CD4-positive, alpha-beta T cell treated with Interleukin-17A for 1 hour (primary cell): Measurements from ENCODE around the gene PCSK1.
A peak's percentile ranks its signal among the peaks of the same experiment; 100 is the strongest.

Experiments used
- DNase-seq: peaks from one replicate; pipeline ENCODE4 v3.0.0-alpha.2; 2020

The PCSK1 gene

DNA sequence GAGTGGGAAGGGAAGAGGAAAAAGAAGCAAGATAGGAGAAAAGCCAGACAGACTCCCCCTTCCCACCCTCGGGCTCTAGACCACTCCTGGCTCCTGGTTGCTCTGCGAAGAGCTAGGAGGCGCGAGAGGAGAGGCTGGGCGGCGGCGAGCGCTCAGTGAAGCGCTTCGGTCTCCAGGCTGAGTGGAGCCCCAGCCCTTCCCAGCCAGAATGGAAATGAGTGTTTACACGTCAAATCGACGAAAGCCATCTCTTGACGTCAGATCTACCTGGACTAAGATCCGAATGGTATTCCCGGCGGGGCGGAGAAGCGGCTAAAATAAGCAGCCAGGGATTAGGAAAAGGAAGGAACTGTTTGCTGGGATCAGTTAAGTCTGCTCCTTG, at the start of gene PCSK1:
Gene PCSK1, minus strand, starts transcription at position 183 of the 382 bp plus-strand sequence. CDS start 206 bp downstream, outside the sequence.
- no peak for DNase-seq

DNA sequence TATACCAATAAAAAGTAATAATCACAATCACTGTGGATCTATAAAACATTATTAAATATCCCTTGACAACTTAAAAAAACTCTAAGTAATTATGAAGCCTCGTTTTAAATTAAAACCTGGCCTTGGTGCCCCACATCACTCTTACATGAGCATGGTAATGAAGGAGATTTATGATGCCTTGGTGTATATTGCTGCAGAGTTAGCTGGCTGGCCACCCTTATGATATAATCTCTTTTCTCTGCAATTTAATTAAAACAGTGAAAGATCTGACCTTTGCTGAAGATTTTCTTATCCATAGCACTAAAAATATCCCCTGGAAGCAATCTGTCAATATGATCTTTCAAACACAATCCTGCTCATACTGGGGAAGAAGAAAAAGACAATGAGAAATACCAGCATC, 48.8 kb upstream of the PCSK1 start:
- DNase-seq: no peak

DNA sequence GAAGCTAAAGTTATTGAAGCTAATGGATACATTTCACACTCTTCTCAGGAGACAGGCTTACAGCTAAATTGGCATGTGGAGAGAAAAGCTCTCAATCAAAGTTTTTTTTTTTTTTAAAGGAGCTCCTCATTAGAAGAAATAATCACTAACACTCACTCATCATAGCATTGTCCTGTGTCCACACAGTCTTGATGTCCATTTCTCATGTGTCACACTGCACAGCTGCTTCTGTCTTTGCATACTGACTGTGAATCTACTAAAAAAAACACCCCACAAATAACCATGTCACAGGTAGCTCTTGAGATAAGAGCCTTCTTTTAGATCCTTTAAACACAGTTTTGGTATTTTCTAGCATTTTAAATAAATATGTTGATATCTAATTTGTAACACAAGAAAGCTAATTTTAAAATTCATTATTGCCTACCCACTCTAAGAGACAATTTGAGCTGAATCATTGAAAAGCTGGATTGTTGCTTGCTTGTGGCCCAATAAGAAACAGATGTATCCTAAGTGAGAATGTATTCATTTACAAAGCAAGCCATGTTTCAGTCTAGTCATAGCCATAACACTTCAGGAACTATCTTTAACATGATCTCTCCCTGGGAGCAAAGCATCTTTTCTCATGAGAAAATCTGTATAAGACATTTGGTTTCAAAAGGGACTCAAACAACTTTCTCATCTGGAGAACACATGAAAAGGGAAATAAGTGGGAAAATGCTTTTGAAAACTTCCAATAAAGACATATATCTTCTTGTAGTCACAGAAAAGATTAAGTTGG, 48.1 kb upstream of the PCSK1 start:
- no peak for DNase-seq

DNA sequence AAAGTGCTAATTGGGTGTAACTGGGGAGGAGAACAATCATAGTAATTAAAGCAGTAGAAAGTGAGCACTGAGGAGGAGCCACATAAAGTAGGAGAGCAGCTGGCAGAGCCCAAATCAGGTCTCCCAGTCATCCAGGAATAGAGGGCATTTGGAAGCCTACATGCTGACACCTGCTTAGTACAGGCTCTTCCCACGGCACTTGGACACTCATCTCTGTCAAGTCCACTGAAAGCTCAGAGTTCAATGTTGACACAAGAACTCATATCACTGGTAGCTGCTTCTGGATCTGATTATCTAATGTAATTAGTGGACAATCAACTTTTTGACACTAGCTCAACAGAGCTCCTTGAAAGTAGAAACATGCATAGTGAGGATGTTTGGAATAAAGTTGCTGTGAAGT, 45.9 kb upstream of the PCSK1 start:
- no peak for DNase-seq

DNA sequence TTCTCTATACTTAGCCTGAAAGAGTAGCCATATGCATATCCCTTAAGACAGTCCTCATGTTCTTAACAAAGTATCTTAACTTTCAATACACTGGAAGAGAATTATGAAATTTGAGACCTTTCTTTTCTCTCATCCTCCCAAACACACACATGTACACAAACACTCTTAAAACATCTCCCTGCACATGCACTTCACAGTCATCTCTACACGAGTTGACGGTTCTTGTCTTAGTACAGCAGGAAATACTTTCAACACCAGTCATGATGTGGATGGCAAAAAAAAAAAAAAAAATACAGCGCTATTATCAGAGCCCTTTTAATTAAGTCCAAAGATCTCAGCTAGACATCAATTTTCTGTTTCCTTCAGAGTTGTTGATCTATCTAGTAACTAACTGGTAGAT, 43.6 kb upstream of the PCSK1 start:
- DNase-seq: no peak

DNA sequence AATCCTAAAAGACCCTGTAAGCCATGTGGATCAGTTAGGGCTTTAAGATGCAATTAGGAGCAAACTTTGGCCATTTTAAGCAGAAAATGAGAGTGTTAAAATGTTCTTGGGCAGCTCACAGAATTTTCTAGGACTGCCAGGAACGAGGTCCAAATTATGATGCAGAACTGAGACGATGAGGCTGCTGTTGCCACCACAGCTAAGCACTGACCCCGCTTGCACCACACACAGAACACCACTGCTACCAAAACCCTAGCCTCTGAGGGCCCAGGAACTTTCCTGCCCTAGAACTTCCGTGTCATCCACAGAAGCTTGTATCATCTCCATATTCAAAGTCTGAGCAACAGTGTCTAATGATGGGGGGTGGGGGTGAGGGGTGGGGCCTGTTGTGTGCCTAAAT, 41.0 kb upstream of the PCSK1 start:
- no peak for DNase-seq

DNA sequence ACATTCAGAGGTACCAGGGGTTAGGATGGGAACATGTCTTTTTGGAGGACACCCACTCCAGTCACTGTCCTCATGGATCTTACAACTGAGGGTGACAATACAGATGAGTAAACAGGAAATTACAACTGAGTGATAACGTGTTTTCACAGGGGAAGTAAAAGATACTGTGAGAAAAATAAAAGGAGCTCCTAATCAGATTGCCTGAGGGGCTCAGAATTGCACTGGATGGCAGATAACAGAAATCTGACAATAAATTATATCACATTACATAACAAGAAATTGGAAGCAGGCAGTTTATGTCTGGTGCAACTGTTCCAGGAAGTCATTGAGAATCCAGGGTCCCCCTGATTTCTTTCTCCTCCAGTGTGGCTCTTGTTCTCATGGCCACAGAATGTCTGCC, 40.1 kb upstream of the PCSK1 start:
- no peak for DNase-seq

DNA sequence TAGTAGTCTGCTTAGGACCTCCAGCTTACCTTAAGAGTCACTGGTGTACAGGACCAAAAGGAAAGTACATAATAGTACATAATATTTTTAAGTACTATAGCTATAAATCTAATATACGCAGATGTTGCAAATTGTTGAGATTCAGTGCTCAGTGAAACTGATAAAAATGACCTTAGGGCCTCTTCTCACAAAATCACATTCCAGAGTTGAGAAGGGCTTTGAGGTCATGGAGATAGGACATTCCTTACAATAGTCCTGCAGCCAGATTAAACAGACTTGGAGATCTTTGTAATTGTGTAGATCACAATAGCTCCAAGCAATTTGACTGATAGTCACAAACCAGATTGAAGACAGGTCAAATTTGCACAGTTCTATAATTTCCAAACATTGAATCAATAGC, 37.7 kb upstream of the PCSK1 start:
- DNase-seq: no peak

DNA sequence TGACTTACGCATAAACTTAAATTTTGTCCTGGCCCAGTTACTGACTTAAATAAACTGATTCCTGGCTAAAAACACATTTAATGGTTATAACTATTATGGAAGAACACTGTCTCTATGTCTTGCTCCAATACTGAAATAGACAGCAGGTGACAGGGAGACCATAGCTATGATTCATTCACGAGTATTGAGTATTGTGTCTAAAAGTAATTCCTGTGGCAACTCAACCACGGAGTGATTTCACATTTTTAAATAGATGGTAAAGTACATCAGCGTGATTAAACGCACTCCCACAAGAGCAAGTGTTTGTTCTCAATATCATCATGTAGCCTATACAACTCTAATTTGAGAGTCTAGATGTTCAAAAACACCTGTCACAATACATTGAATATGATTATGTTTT, 35.9 kb upstream of the PCSK1 start:
- DNase-seq: no peak

DNA sequence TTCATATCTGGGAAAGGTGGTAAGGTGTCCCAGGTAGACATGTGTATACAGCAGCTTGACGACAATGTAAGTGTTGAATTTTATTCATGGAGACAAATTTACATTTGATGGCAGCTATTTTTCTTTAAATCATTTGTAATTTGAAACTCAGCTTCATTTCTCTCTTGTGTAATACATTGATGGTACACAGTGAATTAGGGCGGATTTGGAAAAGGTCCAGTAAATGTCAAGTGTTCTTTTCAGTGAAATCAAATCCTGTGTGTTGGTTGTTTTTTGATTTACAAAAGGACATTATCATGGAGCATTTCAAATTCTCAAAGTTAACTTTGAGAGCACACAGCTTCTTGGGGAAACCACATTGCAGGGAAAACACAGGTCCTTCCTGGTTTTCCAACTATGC, 30.0 kb upstream of the PCSK1 start:
- DNase-seq: no peak

DNA sequence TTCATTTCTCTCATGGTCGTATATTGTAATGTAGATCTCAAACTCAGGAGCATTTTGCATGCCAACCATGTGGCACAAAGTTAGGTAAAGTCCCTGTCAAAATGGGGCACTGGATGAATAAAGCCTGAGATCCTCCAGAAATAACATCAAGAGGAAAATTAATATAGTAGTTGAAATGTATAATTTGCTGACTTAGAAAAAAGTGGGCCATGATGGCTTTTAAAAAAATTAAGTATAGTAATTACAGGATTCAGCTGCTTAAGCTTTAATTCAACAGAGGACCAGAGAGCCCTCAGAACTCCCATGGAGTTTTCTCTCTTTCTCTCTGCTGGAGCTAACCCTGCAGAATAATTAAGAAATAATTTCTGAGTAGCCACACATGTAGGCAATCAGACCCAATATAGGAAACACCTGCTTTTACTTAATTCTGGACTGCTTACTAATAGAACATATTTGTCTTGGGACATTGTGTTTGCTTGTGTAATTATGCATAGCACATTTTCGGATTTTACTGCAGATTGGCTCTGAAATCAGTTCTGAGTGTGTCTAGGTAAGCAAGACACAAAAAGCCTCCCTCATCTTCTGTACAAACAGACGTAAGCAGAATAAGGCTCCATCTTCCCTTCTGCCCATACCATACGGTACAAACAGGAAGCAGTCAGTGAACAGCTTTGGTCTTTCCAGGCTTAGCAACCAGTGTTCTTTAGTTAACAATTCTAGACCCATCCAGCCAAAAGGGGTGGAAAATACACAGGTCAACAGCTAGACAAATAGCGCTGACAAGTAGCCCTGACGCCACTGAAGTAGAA, 26.5 kb upstream of the PCSK1 start:
- no peak for DNase-seq

DNA sequence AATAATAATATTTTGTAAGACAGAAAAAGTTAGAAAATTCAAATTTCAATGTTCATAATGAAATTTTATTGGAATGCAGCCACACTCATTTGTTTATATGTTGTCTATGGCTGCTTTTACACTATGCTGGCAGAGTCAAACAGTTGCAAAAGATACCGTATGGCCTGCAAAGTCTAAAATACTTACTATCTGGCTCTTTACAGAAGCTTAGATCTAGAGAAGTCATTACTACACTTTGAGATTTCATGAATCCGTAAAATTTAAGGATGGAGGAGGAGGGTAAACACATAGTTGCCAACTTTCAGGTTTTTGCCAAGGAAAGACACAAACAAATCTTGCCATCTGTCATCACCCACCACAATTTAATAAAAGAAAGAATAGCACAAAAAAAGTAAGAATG, 25.1 kb upstream of the PCSK1 start:
- DNase-seq: no peak

DNA sequence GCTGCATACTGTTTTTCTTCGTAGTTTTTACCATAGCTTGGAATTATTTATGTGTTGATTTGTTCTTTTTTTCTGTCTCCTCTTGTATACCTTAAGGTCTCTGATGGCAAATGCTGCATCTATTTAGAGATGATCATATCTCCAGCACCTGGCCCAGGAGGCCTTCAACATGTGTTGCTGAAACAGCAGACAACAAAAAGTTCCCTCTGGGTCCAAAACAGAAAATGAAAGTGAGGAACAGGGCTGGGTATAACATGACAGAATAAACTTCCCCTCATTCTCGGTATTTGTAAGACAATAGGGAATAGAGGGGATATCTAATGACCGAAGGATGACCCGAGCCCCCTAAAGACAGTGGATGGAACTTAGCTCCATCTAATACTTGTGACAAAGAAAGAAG, 22.7 kb upstream of the PCSK1 start:
- DNase-seq: no peak

DNA sequence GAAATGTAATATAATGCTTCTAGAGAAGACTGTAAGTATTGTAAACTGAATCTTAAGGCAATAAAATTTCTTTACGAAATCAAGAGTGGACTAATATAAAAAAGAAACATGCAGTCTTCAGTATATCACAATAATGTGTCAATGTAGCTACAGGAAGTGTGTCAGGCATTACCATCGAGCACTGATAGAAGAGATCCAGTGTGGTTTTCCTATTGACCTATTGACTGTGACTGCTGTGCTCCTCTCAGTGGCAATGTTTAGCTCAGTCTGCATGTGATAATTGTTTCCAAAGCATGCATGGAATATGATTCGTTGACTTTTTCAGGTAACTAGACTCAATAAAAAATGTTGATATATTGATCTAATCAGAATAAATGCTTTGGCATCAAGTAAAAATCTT, 20.3 kb upstream of the PCSK1 start:
- no peak for DNase-seq

DNA sequence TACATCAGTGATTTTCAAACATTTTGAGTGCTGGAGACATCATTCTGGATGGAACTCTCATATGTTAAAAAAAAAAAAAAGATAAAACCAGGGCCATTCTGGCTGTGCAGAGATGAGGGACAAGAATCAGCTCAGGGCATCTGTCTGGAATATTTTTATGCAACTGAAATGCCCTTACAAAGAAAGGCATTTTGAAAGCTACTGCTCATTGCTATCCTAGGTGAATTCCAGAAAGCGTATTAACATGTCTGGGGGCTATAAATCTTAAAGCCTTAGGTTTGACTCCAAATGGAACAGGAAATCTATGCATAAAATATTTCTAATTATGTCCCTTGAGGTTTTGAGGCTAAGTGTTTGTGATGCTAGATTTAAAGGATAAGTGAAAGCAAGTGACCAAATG, 14.9 kb upstream of the PCSK1 start:
- no peak for DNase-seq

DNA sequence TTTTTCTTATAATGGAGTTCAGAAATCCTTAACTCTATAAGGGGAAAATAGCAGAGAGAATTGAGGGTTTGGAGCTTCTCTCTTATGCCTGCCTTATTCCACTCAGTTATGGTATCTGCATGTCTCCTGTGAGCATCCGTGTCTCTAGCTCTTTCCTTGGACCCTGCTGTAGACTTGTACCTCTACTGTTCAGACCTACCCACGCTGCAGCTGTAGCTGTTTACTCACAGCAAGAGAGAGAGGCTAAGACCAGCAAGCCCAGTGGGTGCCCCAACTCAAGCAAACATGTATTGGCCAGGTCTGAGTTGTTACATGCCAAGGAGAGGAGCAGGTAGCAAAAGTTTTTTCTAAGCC, 7.1 kb upstream of the PCSK1 start:
- no peak for DNase-seq

DNA sequence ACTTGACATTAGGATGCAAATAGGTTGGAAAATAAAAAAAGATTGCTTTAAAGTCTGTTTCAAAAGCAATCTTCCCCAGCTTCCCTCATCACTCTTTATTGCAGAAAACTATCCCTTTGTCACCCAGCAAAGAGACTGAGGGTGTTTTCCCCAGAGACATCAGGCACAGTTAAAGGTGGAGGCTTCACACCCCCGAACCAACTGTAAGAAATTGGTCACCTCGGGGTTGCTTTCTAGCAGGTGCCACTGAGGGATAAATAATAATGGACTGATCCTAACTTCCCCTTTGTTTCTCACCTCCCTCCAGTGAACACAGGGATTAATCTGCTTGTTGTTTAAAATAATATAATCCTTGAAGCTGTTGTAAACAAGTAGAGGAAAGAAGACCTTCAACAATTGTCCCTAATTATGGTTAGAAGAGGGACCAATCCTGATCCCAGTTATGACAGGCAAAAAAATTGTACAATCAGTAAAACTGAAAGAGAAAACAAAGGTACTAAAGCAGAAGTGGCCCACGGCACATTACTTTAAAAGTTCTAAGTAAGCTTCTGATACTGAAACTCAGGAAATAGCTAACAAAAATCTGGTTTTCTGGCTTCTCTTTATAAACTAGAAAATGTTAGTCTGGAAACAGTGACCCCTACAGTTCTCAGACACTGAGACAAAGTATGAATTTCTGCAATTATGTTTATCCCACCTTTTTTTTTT, 6.6 kb upstream of the PCSK1 start:
- DNase-seq: no peak

DNA sequence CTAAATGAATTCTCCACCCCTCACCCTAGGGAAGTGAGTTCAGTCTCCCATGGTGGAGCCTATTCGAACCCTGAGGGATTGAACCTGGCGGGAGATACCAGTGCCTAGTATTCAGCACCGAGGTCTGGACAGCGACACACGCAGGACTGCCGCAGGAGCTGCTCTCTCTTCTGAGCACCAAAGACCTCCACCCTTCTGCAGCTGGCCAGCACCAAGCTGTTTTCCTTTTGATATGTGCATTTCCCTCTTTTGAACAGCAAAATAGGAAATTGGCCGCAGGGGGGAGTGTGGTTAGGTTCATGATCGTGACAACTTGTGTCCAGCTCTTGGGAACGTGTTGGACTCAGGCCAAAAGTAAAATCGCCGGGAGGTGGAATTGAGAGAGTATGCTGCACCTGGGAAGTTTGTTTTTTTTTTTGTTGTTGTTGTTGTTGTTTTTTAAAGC, 1.2 kb upstream of the PCSK1 start:
- DNase-seq: peak; percentile 3

DNA sequence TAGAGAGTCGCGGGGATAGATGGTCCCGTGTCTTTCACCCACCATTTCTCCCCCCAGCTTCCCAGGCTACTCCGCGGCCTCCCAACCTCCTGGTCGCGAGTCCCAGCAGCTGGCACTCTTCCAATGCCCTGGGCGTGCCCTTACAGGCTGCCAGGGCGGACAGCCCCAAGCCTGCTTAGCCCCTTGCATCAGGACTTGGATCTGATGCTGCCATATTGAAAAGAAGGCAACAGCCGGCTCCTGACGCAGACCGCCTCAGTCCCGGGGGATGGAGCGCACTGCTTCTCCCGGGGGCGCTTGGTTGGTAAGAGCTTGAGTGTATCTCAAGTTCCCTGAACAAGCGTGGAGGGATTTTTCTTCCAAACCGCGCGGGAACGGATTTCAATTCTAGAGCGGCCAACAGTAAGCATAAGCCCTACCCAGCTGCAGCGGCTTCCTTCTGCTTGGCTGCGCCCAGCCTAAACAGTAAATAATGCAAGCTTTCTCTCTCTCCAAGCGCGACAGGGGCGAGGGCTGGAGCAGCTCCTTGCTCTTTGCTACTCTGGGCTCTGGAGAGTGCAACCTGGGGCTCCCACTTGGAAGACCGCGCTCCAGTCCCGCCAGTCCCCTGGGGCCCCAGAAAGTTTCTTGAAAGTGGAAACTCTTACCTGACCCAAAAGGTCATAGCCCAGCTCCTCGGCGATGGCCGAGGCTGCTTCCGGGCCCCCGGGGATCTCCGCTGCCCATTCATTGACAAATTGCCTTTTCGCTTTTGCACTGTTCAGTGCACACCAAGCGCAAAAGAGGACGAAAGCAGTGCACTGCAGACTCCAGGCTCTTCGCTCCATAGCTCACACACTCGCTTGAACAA, 607 bp downstream of the PCSK1 start:
- no peak for DNase-seq

DNA sequence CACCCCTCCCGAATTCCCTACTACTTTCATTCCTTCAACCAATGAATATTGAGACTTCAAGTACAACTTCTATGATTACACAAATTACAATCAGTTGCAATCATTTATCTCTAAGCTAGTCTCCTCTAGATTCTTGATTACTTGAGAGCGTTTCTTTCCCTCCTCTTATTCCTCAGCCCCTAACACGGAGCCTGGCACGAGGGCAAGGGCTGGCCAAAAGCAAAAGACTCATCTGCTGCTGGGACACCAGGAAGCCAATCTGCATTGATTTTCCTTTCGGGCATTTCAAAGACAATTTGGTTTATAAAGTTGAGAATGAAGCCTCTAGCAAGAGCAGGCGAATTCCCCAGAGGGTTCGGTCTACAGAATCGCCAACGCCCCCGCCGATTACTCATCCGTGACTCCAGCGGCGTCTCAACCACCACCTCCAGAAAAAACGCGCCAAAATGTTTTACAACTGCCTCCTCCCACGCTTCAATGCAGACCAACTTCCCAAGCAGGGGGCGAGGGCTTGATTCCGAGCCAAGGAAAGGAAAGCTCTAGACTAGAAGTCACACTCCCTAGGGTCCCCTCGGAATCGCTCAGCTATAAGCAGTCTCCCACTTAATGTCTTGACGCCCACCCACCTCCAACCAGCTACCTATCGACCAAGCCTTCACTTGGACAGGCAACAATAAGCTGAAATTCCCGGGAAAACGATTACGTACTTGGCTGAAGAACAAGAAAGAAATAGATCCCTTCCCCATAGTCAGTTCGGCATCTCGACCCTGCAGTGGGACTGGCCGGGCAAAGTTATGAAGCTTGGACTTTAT, 1.5 kb downstream of the PCSK1 start:
- DNase-seq: no peak

DNA sequence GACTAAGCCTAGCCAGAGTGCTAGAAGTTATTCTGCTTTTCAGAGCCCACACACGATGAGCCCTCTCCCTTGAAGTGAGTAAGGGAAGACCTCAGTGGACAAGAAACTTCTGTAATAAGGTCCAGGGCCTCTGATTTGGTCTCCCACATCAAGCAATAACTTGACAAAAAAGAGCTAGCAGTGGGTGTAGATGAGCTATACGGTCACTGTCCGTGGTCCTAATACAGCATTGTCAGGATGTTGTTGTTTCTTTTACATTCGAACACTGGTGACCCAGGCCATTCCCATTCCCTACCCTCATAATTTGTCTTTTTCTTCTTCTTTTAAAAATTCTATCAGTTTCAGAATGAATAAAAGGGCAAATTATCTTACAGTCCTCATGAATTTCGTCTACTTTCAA, 5.2 kb downstream of the PCSK1 start:
- no peak for DNase-seq

DNA sequence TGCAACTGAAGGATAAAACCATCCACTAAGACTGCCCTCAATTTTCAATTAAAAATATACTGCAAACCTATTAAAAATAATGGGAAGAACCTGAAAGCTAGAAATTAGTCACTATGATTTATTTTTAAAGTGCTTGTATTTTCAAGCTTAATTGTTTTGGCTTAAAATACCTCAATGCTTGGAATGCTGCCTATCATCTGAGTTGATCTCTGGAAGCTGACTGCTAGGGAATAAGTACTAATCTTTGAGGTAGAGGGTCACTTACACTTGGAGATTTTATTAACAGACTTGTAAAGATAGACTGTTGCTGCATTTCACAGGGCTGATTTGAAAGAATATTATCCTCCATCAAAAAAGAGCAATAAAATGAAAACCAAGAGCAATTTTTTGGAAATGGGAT, 6.2 kb downstream of the PCSK1 start:
- no peak for DNase-seq
